ENCODE results near the gene DLG2. TPM values are rescaled to one million over a fixed set of nuclear protein-coding genes. Genes with fewer than 3 reads are reported as not detected.

The DLG2 gene
- total RNA-seq, 1 experiment from 2014 or later, result 17.5 TPM

DNA sequence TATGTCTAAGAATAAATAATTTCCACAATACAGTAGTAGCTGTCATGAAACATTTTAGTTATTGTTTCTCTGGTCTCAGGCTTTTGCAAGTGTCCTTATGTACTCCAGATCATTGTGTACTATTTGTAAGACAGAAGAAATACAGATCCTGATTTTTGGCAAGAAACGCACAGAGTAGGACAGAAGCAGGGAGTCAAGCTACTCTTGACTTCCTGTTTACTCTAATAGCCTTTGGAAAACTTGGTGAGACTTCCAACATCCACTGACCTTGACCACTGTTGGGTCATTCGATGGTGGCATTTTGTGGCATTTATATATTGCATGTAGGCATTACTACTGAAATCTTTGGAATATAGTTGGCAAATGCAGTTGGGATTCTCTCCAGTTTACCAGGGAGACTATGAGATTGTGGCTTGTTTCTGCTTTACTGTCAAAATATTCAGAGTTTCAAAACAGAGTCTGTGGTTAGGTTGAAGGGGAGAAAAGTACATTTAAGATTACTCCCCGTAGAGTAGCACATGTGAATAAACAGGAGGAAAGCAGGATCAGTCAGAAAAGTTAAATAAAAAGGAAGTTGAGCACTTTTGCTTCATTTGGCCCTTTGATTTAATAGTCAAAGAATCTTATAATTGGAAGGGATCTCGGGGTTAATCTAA lies 1614.8 kb downstream of the DLG2 start:
- no peak for ATAC-seq
- TF ChIP-seq GTF2I (CRISPR knock-in tag; conservative IDR thresholded peaks at IDR 0.05) (no peak), E2F5 (CRISPR knock-in tag; IDR thresholded peaks at IDR 0.05) (no peak), TCF7 (CRISPR knock-in tag; IDR thresholded peaks at IDR 0.05; ENCODE audit: low read depth) (no peak), GRHL2 (CRISPR knock-in tag; IDR thresholded peaks at IDR 0.05; ENCODE audit: insufficient replicate concordance, severe bottlenecking) (no peak), NR3C1 (CRISPR knock-in tag; conservative IDR thresholded peaks at IDR 0.05; ENCODE audit: low read depth) (no peak), ZNF232 (CRISPR knock-in tag; IDR thresholded peaks at IDR 0.05) (no peak)
- Mint-ChIP-seq H3K4me3 (no peak overlapping the region), H3K27me3 (ENCODE audit: low read depth) (no peaks in the 10 kb centered on the region), H3K9me3 (peaks cover 4% of the 10 kb centered on the region; the same call in 1 of the 2 replicates), H3K36me3 (no peaks in the 10 kb centered on the region), H3K27ac (no peak overlapping the region), H3K4me1 (no peaks in the 10 kb centered on the region)
- ChIA-PET CTCF (no interaction called here), POLR2A (no interaction called here)
- DNase-seq (ENCODE audit: low spot score), result no peak

DNA sequence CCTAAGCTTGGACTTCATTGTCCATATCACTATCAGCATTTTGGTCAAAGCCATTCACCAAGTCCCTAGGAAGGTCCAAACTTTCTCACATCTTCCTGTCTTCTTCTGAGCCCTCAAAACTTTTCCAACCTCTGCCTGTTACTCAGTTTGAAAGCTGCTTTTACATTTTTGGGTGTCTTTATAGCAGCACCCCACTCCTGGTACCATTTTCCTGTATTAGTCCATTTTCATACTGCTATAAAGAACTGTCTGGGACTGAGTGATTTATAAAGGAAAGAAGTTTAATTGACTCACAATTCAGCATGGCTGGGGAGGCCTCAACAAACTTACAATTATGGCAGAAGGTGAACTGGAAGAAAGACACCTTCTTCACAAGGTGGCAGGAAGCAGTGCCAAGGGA lies 1624.0 kb downstream of the DLG2 start:
- Mint-ChIP-seq H3K4me1 (no peaks in the 10 kb centered on the region), H3K4me3 (no peak overlapping the region), H3K36me3 (peaks cover 46% of the 10 kb centered on the region), H3K27me3 (ENCODE audit: low read depth) (peaks cover 4% of the 10 kb centered on the region; the same call in 1 of the 2 replicates), H3K27ac (no peak overlapping the region), H3K9me3 (peaks cover 55% of the 10 kb centered on the region)
- TF ChIP-seq ZNF263 (CRISPR knock-in tag; IDR thresholded peaks at IDR 0.05; ENCODE audit: low read depth) (no peak), ATF3 (CRISPR knock-in tag; conservative IDR thresholded peaks at IDR 0.05) (no peak), ESRRA (CRISPR knock-in tag; IDR thresholded peaks at IDR 0.05; ENCODE audit: borderline replicate concordance) (no peak), SMAD3 (CRISPR knock-in tag; IDR thresholded peaks at IDR 0.05; ENCODE audit: borderline replicate concordance) (no peak), OVOL2 (CRISPR knock-in tag; IDR thresholded peaks at IDR 0.05; ENCODE audit: borderline replicate concordance) (no peak), TP53 (CRISPR knock-in tag; IDR thresholded peaks at IDR 0.05) (no peak), NFYB (CRISPR knock-in tag; conservative IDR thresholded peaks at IDR 0.05; ENCODE audit: low read depth) (no peak), SOX15 (CRISPR knock-in tag; IDR thresholded peaks at IDR 0.05) (no peak), CREB1 (CRISPR knock-in tag; IDR thresholded peaks at IDR 0.05) (no peak), FOXK1 (CRISPR knock-in tag; IDR thresholded peaks at IDR 0.05) (no peak), CBFB (CRISPR knock-in tag; IDR thresholded peaks at IDR 0.05; ENCODE audit: low read depth) (no peak)
- TF ChIP-seq, protein P1, sequence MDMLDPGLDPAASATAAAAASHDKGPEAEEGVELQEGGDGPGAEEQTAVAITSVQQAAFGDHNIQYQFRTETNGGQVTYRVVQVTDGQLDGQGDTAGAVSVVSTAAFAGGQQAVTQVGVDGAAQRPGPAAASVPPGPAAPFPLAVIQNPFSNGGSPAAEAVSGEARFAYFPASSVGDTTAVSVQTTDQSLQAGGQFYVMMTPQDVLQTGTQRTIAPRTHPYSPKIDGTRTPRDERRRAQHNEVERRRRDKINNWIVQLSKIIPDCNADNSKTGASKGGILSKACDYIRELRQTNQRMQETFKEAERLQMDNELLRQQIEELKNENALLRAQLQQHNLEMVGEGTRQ (CRISPR knock-in tag; IDR thresholded peaks at IDR 0.05), result no peak
- TF ChIP-seq, protein P2, sequence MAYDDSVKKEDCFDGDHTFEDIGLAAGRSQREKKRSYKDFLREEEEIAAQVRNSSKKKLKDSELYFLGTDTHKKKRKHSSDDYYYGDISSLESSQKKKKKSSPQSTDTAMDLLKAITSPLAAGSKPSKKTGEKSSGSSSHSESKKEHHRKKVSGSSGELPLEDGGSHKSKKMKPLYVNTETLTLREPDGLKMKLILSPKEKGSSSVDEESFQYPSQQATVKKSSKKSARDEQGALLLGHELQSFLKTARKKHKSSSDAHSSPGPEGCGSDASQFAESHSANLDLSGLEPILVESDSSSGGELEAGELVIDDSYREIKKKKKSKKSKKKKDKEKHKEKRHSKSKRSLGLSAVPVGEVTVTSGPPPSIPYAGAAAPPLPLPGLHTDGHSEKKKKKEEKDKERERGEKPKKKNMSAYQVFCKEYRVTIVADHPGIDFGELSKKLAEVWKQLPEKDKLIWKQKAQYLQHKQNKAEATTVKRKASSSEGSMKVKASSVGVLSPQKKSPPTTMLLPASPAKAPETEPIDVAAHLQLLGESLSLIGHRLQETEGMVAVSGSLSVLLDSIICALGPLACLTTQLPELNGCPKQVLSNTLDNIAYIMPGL (CRISPR knock-in tag; IDR thresholded peaks at IDR 0.05), result no peak
- TF ChIP-seq, protein P3, sequence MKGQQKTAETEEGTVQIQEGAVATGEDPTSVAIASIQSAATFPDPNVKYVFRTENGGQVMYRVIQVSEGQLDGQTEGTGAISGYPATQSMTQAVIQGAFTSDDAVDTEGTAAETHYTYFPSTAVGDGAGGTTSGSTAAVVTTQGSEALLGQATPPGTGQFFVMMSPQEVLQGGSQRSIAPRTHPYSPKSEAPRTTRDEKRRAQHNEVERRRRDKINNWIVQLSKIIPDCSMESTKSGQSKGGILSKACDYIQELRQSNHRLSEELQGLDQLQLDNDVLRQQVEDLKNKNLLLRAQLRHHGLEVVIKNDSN (CRISPR knock-in tag; IDR thresholded peaks at IDR 0.05), result no peak
- TF ChIP-seq, protein P4, sequence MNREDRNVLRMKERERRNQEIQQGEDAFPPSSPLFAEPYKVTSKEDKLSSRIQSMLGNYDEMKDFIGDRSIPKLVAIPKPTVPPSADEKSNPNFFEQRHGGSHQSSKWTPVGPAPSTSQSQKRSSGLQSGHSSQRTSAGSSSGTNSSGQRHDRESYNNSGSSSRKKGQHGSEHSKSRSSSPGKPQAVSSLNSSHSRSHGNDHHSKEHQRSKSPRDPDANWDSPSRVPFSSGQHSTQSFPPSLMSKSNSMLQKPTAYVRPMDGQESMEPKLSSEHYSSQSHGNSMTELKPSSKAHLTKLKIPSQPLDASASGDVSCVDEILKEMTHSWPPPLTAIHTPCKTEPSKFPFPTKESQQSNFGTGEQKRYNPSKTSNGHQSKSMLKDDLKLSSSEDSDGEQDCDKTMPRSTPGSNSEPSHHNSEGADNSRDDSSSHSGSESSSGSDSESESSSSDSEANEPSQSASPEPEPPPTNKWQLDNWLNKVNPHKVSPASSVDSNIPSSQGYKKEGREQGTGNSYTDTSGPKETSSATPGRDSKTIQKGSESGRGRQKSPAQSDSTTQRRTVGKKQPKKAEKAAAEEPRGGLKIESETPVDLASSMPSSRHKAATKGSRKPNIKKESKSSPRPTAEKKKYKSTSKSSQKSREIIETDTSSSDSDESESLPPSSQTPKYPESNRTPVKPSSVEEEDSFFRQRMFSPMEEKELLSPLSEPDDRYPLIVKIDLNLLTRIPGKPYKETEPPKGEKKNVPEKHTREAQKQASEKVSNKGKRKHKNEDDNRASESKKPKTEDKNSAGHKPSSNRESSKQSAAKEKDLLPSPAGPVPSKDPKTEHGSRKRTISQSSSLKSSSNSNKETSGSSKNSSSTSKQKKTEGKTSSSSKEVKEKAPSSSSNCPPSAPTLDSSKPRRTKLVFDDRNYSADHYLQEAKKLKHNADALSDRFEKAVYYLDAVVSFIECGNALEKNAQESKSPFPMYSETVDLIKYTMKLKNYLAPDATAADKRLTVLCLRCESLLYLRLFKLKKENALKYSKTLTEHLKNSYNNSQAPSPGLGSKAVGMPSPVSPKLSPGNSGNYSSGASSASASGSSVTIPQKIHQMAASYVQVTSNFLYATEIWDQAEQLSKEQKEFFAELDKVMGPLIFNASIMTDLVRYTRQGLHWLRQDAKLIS (CRISPR knock-in tag; IDR thresholded peaks at IDR 0.05; ENCODE audit: borderline replicate concordance), result no peak
- CTCF ChIA-PET, result no interaction called here
- no peak for DNase-seq (ENCODE audit: low spot score)
- POLR2A ChIA-PET, result no interaction called here
- no peak for ATAC-seq

Data from WTC11 (cell line).